Activated naive CD8-positive, alpha-beta T cell (primary cell): ENCODE data around the gene SFMBT2.

Experiments
- H3K27ac Mint-ChIP-seq: one replicate; pipeline ENCODE4 v1.8.0; 2021; ENCODE audit warnings: mixed read lengths
- H3K27me3 Mint-ChIP-seq: one replicate; pipeline ENCODE4 v1.8.0; 2021; ENCODE audit warnings: mixed read lengths
- H3K36me3 Mint-ChIP-seq: one replicate; pipeline ENCODE4 v1.8.0; 2021; ENCODE audit warnings: mixed read lengths
- H3K4me1 Mint-ChIP-seq: one replicate; pipeline ENCODE4 v1.8.0; 2021; ENCODE audit warnings: low read depth, mixed read lengths
- H3K4me3 Mint-ChIP-seq: one replicate; pipeline ENCODE4 v1.8.0; 2021; ENCODE audit warnings: mild to moderate bottlenecking, mixed read lengths
- H3K9me3 Mint-ChIP-seq: one replicate; pipeline ENCODE4 v1.8.0; 2021; ENCODE audit warnings: low read depth, mixed read lengths

The SFMBT2 gene

DNA sequence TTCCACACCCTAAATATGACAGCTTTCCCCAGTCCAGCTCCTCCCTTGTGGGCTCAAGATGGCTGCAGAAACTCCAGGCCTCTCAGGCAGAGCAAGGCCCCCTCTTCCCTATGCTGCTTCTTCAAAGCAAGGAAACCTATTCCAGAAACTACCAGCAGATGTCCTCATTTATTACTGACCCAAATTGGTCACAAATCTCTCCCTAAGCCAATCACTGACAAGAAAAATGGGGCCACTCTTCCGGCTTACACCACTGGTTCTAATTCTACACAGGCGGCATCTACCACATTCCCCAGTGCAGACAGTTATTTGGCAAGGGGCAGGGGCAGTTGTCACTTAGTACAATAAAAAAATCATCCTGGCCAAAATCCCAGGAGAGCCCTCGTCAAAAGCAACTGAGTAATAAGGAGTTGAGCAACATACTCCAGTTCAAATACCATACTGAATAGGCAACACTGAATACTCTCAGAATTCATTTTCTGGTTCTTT, 150.4 kb downstream of the SFMBT2 start:
- peak overlapping the region; percentile 69 for H3K4me3 Mint-ChIP-seq
- H3K9me3 Mint-ChIP-seq, result no peaks in the 10 kb centered on the region
- H3K27me3 Mint-ChIP-seq, result no peaks in the 10 kb centered on the region
- peak overlapping the region; percentile 91 for H3K27ac Mint-ChIP-seq
- peaks cover 59% of the 10 kb centered on the region for H3K4me1 Mint-ChIP-seq
- H3K36me3 Mint-ChIP-seq, result peaks cover 8% of the 10 kb centered on the region

DNA sequence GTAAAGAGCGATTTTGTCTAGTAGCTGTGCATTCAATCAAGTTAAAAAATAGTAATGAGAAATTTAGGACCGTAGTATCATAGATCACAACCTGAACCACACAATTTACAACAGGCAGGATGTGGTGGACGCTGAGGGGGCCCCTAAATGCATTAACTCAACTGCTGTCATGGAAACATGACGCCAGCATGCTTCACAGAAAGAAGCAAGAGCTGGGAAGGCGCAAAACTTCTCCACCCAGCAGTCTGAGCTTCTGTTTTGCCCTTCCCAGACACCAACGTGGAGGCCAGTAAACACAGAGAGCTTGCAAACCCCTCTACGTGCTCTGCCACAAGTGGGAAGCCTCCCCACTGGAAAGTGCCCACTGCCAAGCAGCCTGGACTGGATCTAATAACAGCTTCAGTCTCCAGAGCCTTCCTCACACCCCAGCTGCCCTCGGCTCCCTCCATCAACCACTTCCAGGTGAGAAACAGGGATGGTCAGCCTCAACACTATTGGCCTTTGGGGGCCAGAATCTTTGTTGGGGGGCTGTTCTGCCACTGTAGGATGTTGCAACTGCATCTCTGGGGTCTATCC, 151.8 kb downstream of the SFMBT2 start:
- Mint-ChIP-seq H3K36me3 (peaks cover 14% of the 10 kb centered on the region), H3K4me1 (peaks cover 70% of the 10 kb centered on the region), H3K9me3 (no peaks in the 10 kb centered on the region), H3K4me3 (peak overlapping the region; percentile 69), H3K27ac (peak overlapping the region; percentile 91), H3K27me3 (no peaks in the 10 kb centered on the region)

DNA sequence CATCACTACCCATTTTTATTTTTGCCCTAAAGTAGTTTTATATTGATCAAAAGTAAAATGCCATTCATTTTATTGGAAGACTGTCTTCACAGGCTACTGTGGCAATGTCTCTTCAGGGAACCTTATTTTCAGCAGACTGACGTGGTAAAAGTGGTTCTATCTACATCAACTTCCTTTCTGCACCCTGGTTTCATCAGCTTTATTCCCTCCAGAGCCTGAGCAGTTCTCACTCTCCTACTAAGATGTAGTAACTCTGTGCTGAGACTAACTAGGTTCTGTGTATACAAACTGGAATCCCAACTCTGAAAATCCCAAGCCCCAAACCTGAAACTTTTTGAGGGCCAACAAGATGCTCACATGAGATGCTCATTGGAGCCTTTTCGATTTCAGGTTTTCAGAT, 155.3 kb downstream of the SFMBT2 start:
- H3K4me1 Mint-ChIP-seq, result peaks cover 74% of the 10 kb centered on the region
- H3K9me3 Mint-ChIP-seq, result no peaks in the 10 kb centered on the region
- peaks cover 17% of the 10 kb centered on the region for H3K36me3 Mint-ChIP-seq
- no peaks in the 10 kb centered on the region for H3K27me3 Mint-ChIP-seq
- no peak overlapping the region for H3K4me3 Mint-ChIP-seq
- peak overlapping the region; percentile 47 for H3K27ac Mint-ChIP-seq

- Mint-ChIP-seq H3K9me3 (no peaks in the 10 kb centered on the region), H3K36me3 (peaks cover 21% of the 10 kb centered on the region), H3K27me3 (no peaks in the 10 kb centered on the region), H3K27ac (peak overlapping the region; percentile 68), H3K4me3 (no peak overlapping the region), H3K4me1 (peaks cover 41% of the 10 kb centered on the region)
Measured at GRCh38 chr10:7251696-7252465, 159.0 kb downstream of the SFMBT2 start.

DNA sequence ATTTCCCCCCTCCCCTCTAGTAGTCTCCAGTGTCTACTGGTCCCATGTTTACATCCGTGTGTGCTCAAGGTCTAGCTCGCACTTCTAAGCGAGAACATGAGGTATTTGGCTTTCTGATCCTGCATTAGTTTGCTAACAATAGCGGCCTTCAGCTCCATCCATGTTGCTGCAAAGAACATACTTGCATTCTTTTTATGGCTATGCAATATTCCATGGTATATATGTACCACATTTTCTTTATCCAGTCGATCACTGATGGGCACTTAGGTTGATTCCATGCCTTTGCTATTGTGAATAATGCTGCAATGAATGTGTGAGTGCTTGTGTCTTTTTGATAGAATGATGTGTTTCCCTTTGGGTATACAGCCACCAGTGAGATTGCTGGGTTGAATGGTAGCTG, 160.6 kb downstream of the SFMBT2 start:
- no peak overlapping the region for H3K27ac Mint-ChIP-seq
- H3K27me3 Mint-ChIP-seq, result no peaks in the 10 kb centered on the region
- peaks cover 24% of the 10 kb centered on the region for H3K4me1 Mint-ChIP-seq
- H3K4me3 Mint-ChIP-seq, result no peak overlapping the region
- H3K36me3 Mint-ChIP-seq, result peaks cover 21% of the 10 kb centered on the region
- H3K9me3 Mint-ChIP-seq, result no peaks in the 10 kb centered on the region

DNA sequence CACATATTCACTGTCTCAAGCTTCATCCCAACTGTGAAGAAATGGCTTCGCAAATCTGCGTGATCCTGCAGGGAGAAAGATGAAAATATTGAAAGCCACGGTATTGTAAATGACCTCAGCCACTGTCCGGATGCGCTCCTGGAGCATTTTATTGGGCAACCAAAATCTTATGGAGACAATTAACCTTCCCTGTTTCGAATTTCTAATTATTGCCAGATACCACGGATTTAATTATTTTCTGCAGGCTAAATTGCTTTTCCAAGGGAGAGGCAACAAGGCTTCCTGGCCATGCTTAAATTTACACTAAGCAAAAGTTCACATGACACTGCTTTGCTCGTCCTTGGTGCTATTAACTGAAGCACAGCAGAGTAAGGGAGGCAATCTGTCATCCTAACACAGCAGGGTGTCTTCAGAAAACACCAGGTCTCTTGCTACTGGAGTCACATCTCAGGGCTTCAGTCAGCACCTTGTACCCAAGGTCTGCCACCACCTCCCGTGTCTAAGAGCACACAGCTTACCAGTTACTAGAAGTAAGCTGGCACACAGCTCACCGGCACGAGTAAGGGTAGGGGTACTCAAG, 162.2 kb downstream of the SFMBT2 start:
- Mint-ChIP-seq H3K9me3 (no peaks in the 10 kb centered on the region), H3K27me3 (no peaks in the 10 kb centered on the region), H3K4me1 (peaks cover 27% of the 10 kb centered on the region), H3K36me3 (peaks cover 17% of the 10 kb centered on the region), H3K27ac (no peak overlapping the region), H3K4me3 (no peak overlapping the region)

DNA sequence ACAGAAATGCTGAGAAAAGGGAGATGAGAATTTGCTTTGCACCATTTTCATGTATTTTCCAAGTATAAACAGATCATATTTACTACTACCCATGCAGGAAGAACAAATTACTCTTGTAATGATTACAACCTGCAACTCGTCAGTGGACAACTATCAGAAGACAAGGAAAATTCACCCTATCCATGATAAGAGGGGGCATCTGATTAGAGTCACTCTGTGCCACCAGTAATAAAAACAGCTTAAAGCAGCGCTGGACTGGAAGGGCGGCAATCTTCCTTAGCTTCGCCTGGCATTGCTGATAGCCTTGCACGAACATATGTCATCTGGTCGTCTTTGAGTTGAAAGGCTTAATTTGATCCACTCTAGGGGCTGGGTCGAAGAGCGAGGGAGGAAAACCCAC, 162.7 kb downstream of the SFMBT2 start:
- no peaks in the 10 kb centered on the region for H3K9me3 Mint-ChIP-seq
- H3K27ac Mint-ChIP-seq, result no peak overlapping the region
- no peaks in the 10 kb centered on the region for H3K27me3 Mint-ChIP-seq
- no peak overlapping the region for H3K4me3 Mint-ChIP-seq
- H3K36me3 Mint-ChIP-seq, result peaks cover 20% of the 10 kb centered on the region
- H3K4me1 Mint-ChIP-seq, result peaks cover 29% of the 10 kb centered on the region

DNA sequence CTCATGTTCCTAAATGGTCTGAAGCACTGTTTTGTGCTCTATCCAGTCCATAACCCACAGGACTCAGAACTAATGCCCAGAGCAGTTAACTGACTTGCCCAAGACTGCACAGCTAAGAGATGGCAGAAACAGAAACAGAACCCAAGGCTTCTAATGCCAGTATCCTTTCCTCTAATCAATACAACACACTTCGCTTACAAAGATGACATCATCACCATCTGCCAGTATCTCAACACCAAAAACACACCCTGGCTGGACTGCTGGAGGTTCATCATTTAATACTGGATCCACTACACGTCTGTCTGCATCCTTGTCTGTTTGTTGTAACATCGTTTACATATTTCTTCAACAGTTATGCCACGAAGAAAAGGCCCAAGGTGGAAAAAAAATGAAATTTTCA, 165.3 kb downstream of the SFMBT2 start:
- H3K36me3 Mint-ChIP-seq, result peaks cover 35% of the 10 kb centered on the region

GRCh38 chr10:7243873-7244272, 167.0 kb downstream of the SFMBT2 start:
- Mint-ChIP-seq H3K27me3 (no peaks in the 10 kb centered on the region), H3K4me3 (peak overlapping the region; percentile 24), H3K36me3 (peaks cover 38% of the 10 kb centered on the region), H3K4me1 (peaks cover 44% of the 10 kb centered on the region), H3K9me3 (no peaks in the 10 kb centered on the region), H3K27ac (peak overlapping the region; percentile 42)

More for the DNA sequence above, 165.3 kb downstream of the SFMBT2 start:
- Mint-ChIP-seq H3K27me3 (no peaks in the 10 kb centered on the region), H3K4me1 (peaks cover 27% of the 10 kb centered on the region), H3K27ac (no peak overlapping the region), H3K9me3 (no peaks in the 10 kb centered on the region), H3K4me3 (no peak overlapping the region)

DNA sequence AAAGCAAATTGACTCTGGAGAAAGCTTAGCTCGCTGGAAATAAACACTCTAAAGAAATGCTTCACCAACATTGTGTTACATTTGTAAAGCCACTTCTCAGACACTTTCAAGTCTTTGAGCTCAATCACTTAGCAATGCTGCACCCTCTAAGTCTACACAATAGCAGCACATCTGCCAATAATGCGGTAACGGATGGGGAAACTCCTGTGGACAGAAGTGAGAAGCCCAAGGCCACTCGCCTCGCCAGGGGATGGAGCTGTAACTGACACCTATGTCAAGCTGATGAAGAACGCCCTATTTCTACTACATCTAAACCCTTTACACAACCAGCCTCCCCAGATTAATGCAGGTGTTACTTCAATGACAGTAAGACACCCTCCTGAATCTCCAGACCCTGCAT, 167.7 kb downstream of the SFMBT2 start:
- Mint-ChIP-seq H3K27me3 (no peaks in the 10 kb centered on the region), H3K27ac (no peak overlapping the region), H3K4me1 (peaks cover 46% of the 10 kb centered on the region), H3K9me3 (no peaks in the 10 kb centered on the region), H3K36me3 (peaks cover 40% of the 10 kb centered on the region), H3K4me3 (no peak overlapping the region)

DNA sequence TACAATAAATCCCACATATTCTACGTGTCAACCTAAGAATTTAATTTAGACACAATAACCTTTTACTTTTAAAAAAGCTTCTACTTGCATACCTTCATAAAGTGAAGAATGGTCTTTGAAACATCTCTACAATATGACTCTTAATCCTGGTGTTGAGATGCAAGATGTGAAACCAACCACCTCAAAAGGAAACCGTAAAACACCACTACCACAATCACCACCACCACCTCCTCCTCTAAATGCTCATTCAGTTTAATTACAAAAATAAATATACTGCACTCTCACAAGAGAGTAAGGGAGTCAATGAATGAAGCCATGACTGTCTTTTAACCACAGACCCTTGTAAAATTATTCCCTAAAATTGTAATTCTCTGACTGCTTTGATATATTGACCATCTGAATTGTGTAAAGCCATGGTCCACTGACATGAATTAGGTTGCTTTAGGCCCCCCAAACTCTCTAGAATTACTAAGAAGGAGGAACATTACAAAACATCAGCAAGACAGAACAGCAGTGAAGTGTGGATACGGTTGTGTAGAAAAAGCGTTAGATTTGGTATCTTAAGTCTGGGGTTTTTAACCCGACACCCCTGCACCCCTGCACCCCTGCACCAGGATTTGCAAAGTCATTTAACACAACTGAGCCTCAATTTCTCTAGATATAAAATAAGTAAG, 171.4 kb downstream of the SFMBT2 start:
- Mint-ChIP-seq H3K27me3 (no peaks in the 10 kb centered on the region), H3K36me3 (peaks cover 63% of the 10 kb centered on the region), H3K4me1 (peaks cover 45% of the 10 kb centered on the region), H3K9me3 (peaks cover 5% of the 10 kb centered on the region), H3K27ac (peak overlapping the region; percentile 75), H3K4me3 (peak overlapping the region; percentile 46)

GRCh38 chr10:7235376-7235775, 175.5 kb downstream of the SFMBT2 start:
- Mint-ChIP-seq H3K27me3 (no peaks in the 10 kb centered on the region), H3K27ac (no peak overlapping the region), H3K36me3 (peaks cover 53% of the 10 kb centered on the region), H3K9me3 (peaks cover 5% of the 10 kb centered on the region), H3K4me3 (no peak overlapping the region), H3K4me1 (peaks cover 25% of the 10 kb centered on the region)

- peaks cover 12% of the 10 kb centered on the region for H3K4me1 Mint-ChIP-seq
- H3K9me3 Mint-ChIP-seq, result peaks cover 5% of the 10 kb centered on the region
- no peak overlapping the region for H3K27ac Mint-ChIP-seq
- H3K27me3 Mint-ChIP-seq, result no peaks in the 10 kb centered on the region
- no peak overlapping the region for H3K4me3 Mint-ChIP-seq
- peaks cover 49% of the 10 kb centered on the region for H3K36me3 Mint-ChIP-seq
Measured at GRCh38 chr10:7234109-7234508, 176.7 kb downstream of the SFMBT2 start.

- H3K4me1 Mint-ChIP-seq, result peaks cover 8% of the 10 kb centered on the region
- H3K36me3 Mint-ChIP-seq, result peaks cover 46% of the 10 kb centered on the region
- peaks cover 5% of the 10 kb centered on the region for H3K9me3 Mint-ChIP-seq
- H3K4me3 Mint-ChIP-seq, result no peak overlapping the region
- no peaks in the 10 kb centered on the region for H3K27me3 Mint-ChIP-seq
- H3K27ac Mint-ChIP-seq, result no peak overlapping the region
Measured at GRCh38 chr10:7233259-7233991, 177.4 kb downstream of the SFMBT2 start.
